CD4-positive, alpha-beta T cell (primary cell): Measurements from ENCODE around the gene EEF1A2. TPM values are rescaled to one million over a fixed set of nuclear protein-coding genes. Genes with fewer than 3 reads are reported as not detected.

ENCODE experiments used
- ATAC-seq: fragments of 200-7000 bp; cut with Tn5 transposase; one replicate; pipeline ENCODE4 v1.10.0; 2022; ENCODE audit warnings: mild to moderate bottlenecking; ENCODE audit not compliant: poor library complexity
- CTCF ChIA-PET: fragments of 350-600 bp; sonication (Branson Sonifier 250); formaldehyde crosslinking; loops from one replicate; lab custom pipeline; 2021; ENCODE audit warnings: antibody characterized with exemption, inconsistent platforms; lab: Charles Lee
- POLR2A ChIA-PET: fragments of 350-600 bp; sonication (Branson Sonifier 250); formaldehyde crosslinking; loops from one replicate; lab custom pipeline; 2021; ENCODE audit warnings: antibody characterized with exemption, inconsistent platforms; lab: Charles Lee
- DNase-seq, 14 experiments: peaks; one replicate each; pipeline ENCODE4 v3.0.0-alpha.2; 2013 to 2020; ENCODE audit warnings: mixed read lengths in 2 of 14
- H3K27ac ChIP-seq, 2 donors: one replicate each; pipeline versions ENCODE4 v1.5.1 to v1.7.0; 2013; ENCODE audit warnings: low read length in 2 of 2, low read depth in 1 of 2, mild to moderate bottlenecking in 1 of 2
- H3K27me3 ChIP-seq, 2 experiments: 1 replicate in 1 of 2; 2 replicates in 1 of 2; pipeline versions ENCODE4 v1.6.1 to v1.7.0; 2013; ENCODE audit warnings: low read length in 2 of 2, control low read depth in 1 of 2, mild to moderate bottlenecking in 1 of 2, moderate library complexity in 1 of 2; ENCODE audit not compliant: insufficient read depth in 2 of 2, control insufficient read depth in 1 of 2
- H3K36me3 ChIP-seq: one replicate; pipeline ENCODE4 v1.6.1; 2013; ENCODE audit warnings: low read length, control low read depth; ENCODE audit not compliant: insufficient read depth
- H3K4me1 ChIP-seq: one replicate; pipeline ENCODE4 v1.6.1; 2013; ENCODE audit warnings: low read length, control low read depth; ENCODE audit not compliant: insufficient read depth
- H3K4me3 ChIP-seq: one replicate; pipeline ENCODE4 v1.5.1; 2013; ENCODE audit warnings: mild to moderate bottlenecking, low read length, moderate library complexity
- H3K9me3 ChIP-seq, 2 experiments: 1 replicate in 1 of 2; 2 replicates in 1 of 2; pipeline versions ENCODE4 v1.6.1 to v1.7.0; 2013; ENCODE audit warnings: low read length in 2 of 2, mild to moderate bottlenecking in 2 of 2, control low read depth in 1 of 2, moderate library complexity in 1 of 2; ENCODE audit not compliant: control insufficient read depth in 1 of 2, insufficient read depth in 1 of 2
- H3K27ac Mint-ChIP-seq: one replicate; pipeline ENCODE4 v1.8.0; 2020; ENCODE audit warnings: mixed read lengths
- H3K27me3 Mint-ChIP-seq: one replicate; pipeline ENCODE4 v1.8.0; 2021; ENCODE audit warnings: mixed read lengths
- H3K36me3 Mint-ChIP-seq: one replicate; pipeline ENCODE4 v1.8.0; 2021; ENCODE audit warnings: low read depth, mixed read lengths
- H3K4me1 Mint-ChIP-seq: one replicate; pipeline ENCODE4 v1.8.0; 2021; ENCODE audit warnings: low read depth, mixed read lengths
- H3K4me3 Mint-ChIP-seq: one replicate; pipeline ENCODE4 v1.8.0; 2020; ENCODE audit warnings: mild to moderate bottlenecking, mixed read lengths
- H3K9me3 Mint-ChIP-seq: one replicate; pipeline ENCODE4 v1.8.0; 2020; ENCODE audit warnings: mixed read lengths
- CTCF ChIP-seq: fragments of 200-600 bp; IDR thresholded peaks from one replicate; pipeline ENCODE4 v1.8.0; 2022; ENCODE audit warnings: antibody characterized with exemption, mild to moderate bottlenecking
- intact Hi-C, 2 experiments: fragments of 100-400 bp; cut with DNase I in 1 of 2; cut with micrococcal nuclease in 1 of 2; formaldehyde crosslinking; loops; one replicate each; pipeline versions ENCODE4 v1.15.1 to v1.9.0; 2023 to 2025; cut with DNase I, micrococcal nuclease
- total RNA-seq, 174 experiments: library from RNA in 2 of 174; stranded (reverse) in 2 of 174; gene quantifications; one replicate each; pipeline ENCODE4 v1.2.3 and lab custom pipeline; 2021 to 2026

The EEF1A2 gene
- total RNA-seq, 2 experiments from 2014 or later, result 0.92 to 1.1 TPM

GRCh38 chr20:63544958-63545516, 46.2 kb upstream of the EEF1A2 start:
- TF ChIP-seq CTCF, result no peak
- ChIA-PET CTCF (no interaction called here), POLR2A (interaction anchor here (0.6 to 1.6 kb wide), 2 partner anchors 74 to 82 kb away, joined by 3 read pairs; partner anchors contain the start of gene GMEB2)
- DNase-seq (no peak), ATAC-seq (no peak)
- Histone ChIP-seq H3K36me3 (no peaks in the 10 kb centered on the region), H3K27ac (no peak overlapping the region), H3K9me3 (no peaks in the 10 kb centered on the region), H3K27me3 (peaks cover 3 to 5% of the 10 kb centered on the region in 2 experiments), H3K4me3 (no peak overlapping the region), H3K4me1 (peaks cover 11% of the 10 kb centered on the region)
- Mint-ChIP-seq H3K27ac (no peak overlapping the region), H3K27me3 (no peaks in the 10 kb centered on the region), H3K9me3 (no peaks in the 10 kb centered on the region), H3K4me3 (no peak overlapping the region), H3K4me1 (no peaks in the 10 kb centered on the region), H3K36me3 (no peaks in the 10 kb centered on the region)
- intact Hi-C loops, result no loop called here

GRCh38 chr20:63544241-63544957, 45.5 kb upstream of the EEF1A2 start:
- Histone ChIP-seq H3K27ac (no peak overlapping the region), H3K4me3 (no peak overlapping the region), H3K36me3 (no peaks in the 10 kb centered on the region), H3K4me1 (peaks cover 11% of the 10 kb centered on the region), H3K27me3 (peaks cover 3 to 5% of the 10 kb centered on the region in 2 experiments), H3K9me3 (no peaks in the 10 kb centered on the region)
- ChIA-PET POLR2A (interaction anchor here (0.6 to 1.6 kb wide), 2 partner anchors 75 to 83 kb away, joined by 3 read pairs; partner anchors contain the start of gene GMEB2), CTCF (no interaction called here)
- no peak for ATAC-seq
- Mint-ChIP-seq H3K27ac (no peak overlapping the region), H3K27me3 (no peaks in the 10 kb centered on the region), H3K36me3 (no peaks in the 10 kb centered on the region), H3K4me1 (no peaks in the 10 kb centered on the region), H3K9me3 (no peaks in the 10 kb centered on the region), H3K4me3 (no peak overlapping the region)
- DNase-seq, result no peak
- intact Hi-C loops, result no loop called here
- no peak for TF ChIP-seq CTCF

- H3K4me1 ChIP-seq, result peaks cover 14% of the 10 kb centered on the region
- H3K9me3 Mint-ChIP-seq, result no peaks in the 10 kb centered on the region
- no peaks in the 10 kb centered on the region for H3K9me3 ChIP-seq
- no peak overlapping the region for H3K27ac ChIP-seq
- intact Hi-C loops, result no loop called here
- CTCF ChIA-PET, result no interaction called here
- H3K4me1 Mint-ChIP-seq, result no peaks in the 10 kb centered on the region
- POLR2A ChIA-PET, result interaction anchor here (1.0 kb wide), 1 partner anchor 22 kb away, joined by 3 read pairs; no protein-coding TSS in a partner anchor
- H3K36me3 ChIP-seq, result no peaks in the 10 kb centered on the region
- TF ChIP-seq CTCF, result no peak
- no peaks in the 10 kb centered on the region for H3K36me3 Mint-ChIP-seq
- H3K27me3 ChIP-seq, result peaks cover 2 to 4% of the 10 kb centered on the region in 2 experiments
- no peak overlapping the region for H3K4me3 ChIP-seq
- H3K27ac Mint-ChIP-seq, result no peak overlapping the region
- no peak for DNase-seq
- H3K27me3 Mint-ChIP-seq, result no peaks in the 10 kb centered on the region
- no peak for ATAC-seq
- no peak overlapping the region for H3K4me3 Mint-ChIP-seq
These were observed 44.9 kb upstream of the EEF1A2 start for GRCh38 chr20:63543733-63544132.
